HG03196 (cell line): ENCODE results near the gene JAK1.
"Not testable (repeated sequence)": the region's sequence is repeated elsewhere in the genome, so short reads cannot be mapped to it uniquely, and the experiment has no call there.

Source experiments
- ATAC-seq: cut with Tn5 transposase; IDR thresholded peaks from one replicate; pipeline ENCODE4 v1.9.1; 2021; ENCODE audit not compliant: unreplicated experiment

Gene JAK1

DNA sequence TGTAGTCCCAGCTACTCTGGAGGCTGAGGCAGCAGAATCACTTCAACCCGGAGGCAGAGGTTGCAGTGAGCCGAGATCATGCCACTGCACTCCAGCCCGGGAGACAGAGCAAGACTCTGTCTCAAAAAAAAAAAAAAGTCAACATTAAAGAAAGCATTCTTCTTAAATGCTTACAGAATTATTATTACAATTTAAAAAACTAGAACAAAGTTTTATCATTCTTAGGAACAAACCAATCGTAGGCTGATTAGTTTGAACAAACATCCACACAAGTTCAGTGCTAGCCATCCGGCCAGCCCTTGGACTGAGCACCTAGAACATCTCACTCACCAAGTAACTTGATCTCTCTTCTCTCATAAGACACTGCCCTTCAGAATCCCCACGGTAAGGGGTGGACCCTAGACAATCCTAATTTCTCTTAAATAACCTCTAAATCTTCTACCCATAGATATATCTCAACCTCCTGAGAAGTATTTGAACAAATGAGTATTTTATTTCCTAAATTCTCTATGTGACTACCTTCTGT is 16.0 kb downstream of the JAK1 start:
- no peak for ATAC-seq

DNA sequence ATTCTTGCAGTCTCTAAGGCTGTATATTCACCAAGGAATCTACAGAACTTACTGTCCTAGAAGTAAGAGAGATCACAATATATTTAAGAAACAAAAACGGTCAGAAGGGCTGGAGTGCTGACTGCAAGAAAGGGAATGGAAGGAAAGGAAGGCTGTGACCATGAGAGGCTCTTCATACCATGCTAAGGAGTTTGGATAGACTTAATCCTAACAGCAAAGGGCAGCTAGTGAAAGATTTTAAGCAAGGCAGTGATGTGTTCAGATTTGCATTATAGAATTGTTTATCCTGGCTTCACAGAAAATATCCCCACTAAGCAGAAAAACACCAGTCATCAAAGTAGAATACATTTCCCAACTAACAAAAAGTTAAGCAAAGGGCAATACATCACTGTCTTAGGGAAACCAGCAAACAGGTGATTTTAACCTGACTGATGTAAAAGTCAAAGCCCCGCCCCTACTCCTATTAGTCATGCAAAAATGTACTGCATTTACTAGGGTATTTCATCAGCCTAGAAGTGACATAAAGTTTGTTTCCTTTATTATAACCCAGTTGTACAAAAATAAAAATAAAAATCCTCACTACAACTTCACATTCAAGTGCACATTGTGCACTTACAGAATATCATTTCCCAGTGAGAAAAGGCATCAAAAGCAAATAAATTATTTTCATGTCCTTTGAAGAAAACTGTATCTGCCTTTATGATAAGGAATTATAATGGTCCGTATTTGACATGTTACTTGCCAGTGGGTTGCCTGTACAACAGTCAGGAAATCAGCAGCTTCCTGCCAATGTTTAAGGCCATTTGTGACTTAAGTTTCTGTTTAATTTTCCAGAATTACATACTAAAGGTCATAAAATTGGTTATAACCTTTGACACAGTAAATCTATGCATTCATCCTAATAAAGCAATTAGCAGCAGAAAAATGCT is 17.2 kb downstream of the JAK1 start:
- no peak for ATAC-seq

DNA sequence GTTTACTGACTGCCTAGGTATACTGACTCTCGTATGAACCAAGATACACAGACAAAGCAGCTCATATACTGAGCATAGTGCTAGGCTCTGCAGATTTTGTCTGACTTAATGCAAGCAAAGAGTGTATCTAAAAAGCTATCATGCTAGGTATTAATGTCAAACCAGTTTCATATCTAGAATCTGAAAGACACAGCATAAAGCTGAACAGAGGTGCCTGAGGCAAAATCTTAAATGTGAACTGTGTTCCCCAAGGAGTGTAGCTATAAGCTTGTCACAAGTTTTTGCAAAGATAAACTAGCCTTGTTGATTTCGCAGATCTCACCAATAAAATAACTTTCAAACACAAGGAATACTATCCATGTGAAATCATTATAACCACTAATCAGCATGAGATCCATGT is 18.1 kb downstream of the JAK1 start:
- ATAC-seq = no peak

DNA sequence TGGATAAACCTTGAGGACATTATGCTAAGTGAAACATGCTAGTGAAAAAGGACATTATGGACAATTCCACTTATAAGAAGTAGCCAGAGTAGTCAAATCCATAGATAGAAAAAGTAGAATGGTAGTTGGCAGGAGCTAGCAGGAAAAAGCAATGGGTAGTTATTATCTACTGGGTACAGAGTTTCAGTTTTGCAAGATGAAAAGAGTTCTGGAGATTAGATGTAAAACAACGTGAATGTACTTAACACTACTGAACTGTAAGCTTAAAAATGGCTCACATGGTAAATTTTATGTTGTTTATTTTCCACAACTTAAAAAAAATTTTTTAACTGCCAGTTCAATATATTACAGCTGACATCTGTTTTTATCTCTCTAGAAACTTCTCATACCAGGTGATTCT is 19.4 kb downstream of the JAK1 start:
- ATAC-seq = no peak

DNA sequence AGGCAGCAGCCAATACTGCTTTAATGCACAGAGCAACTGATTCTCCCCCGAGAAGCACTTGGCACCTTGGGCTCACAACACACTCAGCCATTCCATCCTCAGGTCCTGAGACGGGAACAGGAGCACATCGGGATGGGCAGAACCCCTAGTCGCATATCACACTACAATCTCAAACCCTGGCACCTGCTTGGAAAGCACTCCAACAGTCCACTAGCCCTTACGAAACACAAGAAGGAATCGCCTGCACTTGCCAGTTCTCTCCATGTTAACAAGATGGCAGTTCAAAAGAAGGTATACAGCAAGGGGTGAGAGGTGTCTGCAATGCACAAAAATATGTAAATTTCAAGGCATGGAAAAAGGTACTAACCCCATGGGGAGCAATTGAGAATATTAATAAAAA is 21.4 kb downstream of the JAK1 start:
- no peak for ATAC-seq

DNA sequence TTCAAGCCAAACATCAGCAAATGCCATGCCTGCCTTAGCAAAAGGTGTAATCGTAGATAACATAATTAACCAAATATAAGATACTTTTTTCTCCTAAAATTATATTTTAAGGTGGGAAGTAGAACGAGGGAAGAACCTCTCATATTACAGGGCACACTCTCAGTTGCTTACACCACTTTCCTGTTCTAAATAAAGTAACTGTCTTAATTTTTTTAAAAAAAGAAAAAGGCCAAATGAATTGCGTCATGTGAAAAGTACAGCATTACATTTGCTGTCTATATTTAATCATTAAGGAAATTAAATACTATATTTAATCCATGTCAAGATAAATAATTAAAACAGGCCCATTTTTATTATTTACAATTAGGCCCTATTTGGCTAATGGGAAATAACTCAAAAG is 23.7 kb downstream of the JAK1 start:
- ATAC-seq = no peak

DNA sequence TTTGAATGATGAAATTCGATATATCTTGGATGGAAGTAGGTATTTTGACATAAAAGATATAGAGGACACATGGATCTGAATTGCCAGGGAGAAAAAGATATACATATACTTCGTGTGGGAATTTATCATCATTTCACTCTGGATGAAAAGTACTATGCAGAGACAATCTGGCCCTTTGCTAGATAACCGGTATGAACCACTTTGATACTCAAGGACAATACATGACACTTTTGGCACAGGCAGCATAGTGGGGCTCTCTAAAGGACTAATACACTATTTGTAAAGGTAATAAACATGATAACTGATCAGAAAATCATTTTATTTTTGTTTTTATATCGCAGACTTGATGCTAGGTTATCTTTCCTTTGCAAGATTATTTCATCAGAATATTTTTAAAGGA is 24.2 kb downstream of the JAK1 start:
- no peak for ATAC-seq

DNA sequence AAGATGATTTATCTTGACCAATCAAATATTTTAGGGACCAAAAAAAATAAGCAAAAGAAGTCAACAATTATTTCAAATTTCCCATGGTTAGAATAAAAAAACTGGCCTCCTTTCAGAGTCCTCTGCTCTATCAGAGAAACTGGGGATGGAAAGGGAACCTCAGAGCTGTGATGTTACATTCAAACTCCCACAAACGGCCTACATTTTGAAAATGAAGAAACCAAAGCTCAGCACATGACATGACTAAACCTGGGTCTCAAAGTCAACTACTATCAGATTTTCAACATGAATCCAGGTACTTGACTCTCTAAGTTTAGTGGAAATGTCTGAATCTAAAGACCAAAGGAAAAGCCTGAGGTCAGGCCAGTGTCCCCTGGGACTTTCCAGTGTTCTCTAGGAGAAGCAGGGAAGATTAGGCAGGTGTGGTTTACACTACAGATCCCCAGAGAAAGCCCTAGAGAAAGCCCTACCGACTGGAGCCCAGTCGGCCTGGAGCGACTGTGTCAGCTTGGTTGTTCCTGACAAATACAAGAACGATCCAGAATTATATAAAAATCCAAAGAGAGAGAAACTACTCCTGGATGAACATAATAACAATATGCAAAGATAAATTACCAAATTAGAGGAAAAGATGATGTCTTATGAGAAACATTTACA is 24.8 kb downstream of the JAK1 start:
- no peak for ATAC-seq

DNA sequence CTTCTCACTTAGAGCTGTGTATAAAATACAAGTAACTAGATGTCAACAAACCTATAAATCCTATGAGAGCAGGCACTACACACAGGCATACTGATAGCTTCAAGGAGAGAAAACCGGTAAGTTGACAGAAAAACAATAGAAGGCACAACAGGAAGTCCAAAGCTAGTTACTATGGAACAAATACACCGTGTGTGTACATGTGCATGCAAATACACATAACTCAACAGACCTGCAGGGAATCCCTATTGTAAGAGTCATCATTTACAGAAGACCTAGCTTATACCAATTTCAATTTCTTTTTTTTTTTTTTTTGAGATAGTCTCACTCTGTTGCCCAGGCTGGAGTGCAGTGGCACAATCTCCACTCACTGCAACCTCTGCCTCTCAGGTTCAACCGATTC is 26.3 kb downstream of the JAK1 start:
- no peak for ATAC-seq

DNA sequence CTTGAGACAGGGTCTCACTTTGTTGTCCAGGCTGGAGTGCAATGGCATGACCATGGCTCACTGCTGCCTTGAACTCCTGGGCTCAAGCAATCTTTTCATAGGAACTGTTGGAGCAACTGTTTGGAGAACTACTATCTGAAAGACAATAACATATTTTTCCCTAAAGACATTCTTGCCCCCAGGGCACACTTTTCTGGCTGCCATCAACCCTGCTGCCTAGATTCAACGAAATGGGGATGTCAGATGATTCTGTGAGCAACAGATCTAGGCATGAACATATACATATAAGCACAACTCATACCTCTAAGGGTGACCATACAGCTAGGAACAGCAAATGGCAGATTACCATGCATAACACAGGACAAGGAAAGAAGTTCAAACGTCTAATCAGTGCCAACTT is 27.4 kb downstream of the JAK1 start:
- ATAC-seq = no peak

DNA sequence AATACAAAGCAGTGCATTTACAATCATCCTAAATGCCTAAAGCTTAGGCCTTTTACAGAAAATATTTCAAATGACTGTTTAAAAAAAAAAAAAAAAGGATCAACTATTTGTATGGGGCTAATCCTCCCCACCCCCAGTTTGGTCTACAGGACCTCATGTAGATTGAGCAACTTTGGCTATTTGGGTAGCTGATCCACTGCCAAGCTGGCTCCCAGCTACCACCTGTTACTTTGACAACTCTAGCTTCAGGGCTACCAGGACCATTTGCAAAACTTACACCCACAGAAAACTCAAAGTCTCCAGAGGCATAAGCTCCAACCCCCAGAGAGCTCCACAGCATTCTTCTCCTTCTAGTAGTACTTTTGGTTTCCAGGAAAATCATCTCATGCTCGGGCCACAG is 29.4 kb downstream of the JAK1 start:
- no peak for ATAC-seq

DNA sequence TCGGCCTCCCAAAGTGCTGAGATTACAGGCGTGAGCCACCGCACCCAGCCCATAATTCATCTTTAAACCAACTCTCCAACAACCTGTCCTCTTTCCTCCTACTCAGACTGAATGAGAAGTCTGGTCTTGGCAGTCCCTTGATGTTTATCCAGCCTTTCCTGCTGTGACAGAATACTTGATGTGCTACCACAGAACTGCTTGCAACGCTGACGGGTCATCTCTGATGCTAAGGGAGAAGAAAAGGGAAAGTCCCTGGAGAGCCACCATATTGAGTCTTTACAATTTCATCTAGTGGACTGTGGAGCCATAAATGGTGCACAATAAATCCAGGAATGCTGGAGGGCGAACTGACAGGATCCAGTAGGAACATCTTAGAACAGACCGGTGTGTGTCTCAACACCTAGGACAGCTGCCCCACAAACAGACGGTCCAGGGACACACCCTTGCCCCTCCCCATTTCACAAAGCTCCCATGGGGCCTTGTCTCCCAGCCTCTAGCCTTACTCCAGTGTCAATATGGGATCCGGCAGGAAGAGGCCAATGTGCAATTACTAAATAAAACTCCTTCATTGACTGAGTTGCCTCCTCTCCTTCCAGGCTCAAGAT is 30.7 kb downstream of the JAK1 start:
- ATAC-seq = no peak

DNA sequence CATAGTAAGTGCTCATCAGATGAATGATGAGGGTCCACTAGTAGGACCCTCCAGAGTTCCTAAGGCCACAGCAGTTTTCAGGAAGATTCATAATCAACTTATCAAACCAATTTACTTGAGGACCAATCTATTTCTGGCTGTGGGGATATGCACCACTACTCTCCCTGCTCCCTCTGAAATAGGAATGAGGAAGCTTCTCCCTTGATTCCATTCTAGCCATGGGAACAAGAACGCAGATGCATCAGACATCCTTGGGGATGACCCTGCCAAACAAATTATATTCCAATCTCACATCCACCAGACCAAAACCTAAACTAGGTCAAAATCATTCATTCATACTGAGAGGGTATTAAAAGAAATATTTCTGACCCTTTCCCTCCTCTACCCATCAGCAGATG is 31.5 kb downstream of the JAK1 start:
- no peak for ATAC-seq

DNA sequence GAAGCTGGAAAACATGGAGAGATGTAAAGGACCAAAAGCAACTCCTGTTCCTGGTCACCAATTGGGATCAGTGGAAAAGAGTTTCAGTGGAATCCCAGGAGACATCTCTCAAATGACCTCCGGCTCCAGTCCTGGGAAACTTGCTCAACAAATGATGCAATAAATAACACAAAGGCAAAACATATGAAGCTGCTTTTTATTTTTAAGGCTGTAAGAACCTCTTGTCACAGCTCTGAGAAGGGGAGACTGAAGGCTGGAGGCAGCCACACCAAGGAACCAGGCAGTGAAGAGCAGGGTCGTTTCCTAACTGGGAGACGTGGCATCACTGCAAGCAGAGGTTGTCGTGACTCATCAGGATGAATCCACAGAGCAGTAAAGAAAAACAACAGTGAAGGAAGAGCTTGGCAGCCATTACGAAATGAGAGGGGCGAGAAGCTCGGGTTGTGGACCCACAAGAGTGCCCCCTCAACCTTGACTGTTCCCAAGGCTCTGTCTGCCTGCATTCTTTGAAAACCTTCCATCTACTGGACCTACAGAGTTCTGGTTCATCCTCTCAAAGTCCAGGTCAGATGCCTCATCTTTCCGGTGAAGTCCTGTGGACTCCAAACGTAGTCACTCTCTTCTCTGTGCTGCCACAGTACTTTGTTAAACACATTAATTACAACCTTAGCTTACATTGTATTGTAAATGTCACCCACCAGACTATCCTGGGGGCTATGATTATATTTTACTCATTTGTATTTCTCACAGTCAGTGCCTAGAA is 32.1 kb downstream of the JAK1 start:
- no peak for ATAC-seq

DNA sequence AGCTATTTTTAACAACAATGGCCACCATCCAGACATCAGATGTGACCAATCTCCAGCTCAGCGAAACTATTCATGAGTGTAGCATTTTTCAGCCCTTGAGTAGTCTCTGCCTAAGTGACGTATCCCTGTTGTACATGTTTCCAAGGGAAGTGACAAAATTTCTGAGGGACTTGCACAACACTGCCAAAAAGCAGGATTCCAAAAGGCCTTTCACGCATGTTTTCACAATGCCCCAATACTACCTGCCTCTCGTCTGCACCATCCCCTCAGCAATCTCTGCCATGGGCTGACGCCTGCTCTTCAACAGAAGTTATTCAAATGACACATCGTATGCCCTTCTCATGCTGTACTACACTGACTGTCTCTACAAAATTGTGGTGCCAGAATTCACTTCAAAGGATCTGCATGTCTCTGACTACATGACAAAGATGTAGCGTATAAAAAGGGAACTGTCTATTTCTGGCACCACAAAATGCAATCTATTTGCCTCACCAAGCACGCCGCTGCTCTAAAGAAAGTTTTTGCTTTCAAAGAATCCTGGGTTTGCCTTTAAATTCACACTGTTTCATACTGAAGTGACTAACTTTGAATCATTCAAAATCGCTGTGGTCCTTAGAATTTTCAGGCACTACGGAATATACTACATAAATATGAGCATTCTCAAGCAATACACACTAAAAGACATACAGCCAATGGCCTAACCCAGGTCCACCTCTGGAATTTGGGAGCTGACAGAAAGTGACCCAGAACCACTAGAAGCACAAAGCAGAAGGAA is 32.9 kb downstream of the JAK1 start:
- no peak for ATAC-seq

DNA sequence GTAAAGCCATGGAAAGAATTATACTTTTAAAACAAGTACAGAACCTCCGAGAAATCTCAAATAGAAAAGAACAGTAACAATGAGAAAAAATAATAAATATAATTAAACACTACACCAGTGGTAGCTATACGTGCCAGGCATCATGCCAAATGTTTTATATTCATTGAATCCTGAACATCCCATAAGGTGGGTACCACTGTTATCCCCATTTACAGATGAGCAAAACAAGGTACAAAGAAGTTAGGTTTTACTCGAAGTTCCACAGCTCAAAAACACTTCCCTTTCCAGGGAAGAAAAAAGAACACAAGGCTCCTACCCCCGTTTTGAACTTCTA is 33.4 kb downstream of the JAK1 start:
- no peak for ATAC-seq

DNA sequence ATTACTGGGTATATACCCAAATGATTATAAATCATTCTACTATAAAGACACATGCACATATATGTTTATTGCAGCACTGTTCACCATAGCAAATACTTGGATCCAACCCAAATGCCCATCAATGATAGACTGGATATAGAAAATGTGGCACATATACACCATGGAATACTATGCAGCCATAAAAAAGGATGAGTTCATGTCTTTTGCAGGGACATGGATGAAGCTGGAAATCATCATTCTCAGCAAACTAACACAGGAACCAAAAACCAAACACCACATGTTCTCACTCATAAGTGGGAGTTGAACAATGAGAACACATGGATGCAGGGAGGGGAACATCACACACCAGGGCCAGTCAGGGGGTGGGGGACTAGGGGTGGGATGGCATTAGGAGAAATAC is 35.7 kb downstream of the JAK1 start:
- ATAC-seq = not testable (repeated sequence)

DNA sequence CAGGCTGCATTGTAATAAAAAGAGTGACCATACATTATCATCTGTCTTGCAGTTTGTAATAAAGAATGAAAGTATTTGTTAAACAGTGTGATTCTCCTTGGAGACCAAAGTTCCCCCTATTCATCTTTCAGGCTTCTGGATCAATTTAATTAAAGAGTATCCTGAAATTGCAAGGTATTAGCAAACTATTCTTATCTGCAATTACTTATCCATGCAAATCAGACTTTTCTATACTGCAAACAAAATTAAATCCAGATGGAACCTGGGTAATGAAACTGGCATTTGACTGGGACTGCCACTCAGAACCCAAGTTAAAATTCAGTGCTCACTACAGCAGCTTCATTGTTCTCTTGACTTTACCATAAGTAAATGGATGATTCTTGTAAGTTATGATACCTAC is 37.1 kb downstream of the JAK1 start:
- no peak for ATAC-seq

DNA sequence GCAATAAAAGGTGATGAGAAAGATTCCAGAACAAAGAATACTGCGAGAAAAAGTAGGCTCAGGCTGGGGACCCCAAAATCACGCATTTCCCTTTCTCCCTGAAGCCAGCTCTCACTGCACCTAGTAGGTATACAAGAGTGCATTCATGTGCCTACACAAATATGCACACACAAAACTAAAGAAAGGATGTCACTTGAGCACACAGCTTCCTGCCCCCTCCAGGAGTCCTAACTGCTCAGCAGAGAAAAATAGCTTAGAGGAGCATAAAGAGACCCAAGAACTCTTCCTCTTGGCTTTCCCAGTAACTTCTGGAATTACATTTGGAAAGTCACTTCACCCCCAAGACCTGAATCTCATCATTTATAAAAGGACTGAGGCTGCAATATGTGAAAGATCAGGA is 38.0 kb downstream of the JAK1 start:
- no peak for ATAC-seq

DNA sequence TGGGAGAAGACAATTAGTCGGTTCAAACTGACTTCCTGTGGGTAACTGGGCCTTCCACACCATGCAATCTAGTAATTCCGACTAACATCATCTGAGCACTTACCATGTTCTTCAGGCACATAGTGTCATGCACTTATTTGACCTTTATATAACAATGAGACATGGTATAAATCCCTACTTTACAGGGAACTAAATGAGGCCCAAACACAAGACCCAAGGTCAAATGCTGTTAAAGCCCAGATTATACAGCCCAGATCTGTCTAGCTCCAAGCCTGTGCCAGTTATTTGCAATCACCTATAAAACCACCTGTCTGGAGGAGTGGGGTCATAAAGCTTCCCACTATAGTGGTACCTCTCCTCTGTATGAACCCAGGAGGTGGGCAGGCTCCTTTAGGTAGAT is 40.8 kb downstream of the JAK1 start:
- no peak for ATAC-seq

DNA sequence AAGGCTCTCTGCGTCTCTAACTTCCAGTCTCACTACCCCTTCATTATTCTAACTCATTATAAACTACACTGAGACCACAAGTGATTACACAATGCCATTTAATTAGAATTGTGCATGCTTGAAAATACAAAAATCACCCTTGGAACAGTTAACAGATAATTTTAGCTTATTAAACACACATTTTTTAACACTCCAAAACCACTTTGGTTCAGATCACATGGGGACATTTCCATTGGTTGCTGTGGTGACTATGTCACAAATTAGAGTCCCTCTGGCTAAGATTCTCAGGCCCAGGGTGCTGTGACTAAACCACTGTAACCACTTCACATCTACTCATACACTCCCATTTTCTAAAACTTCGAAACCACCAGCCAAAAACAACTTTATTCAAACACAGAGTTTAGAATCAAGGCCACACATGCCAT is 43.0 kb downstream of the JAK1 start:
- no peak for ATAC-seq
